ENCODE data around the gene KIF3A. TPM values are rescaled to one million over a fixed set of nuclear protein-coding genes. Genes with fewer than 3 reads are reported as not detected.

The KIF3A gene
- total RNA-seq, 1 experiment from 2014 or later: 18.9 TPM

- Mint-ChIP-seq H3K4me3 (ENCODE audit: low read depth, unreplicated experiment) (no peak overlapping the region), H3K36me3 (ENCODE audit: insufficient read depth, unreplicated experiment) (peaks cover 22% of the 10 kb centered on the region), H3K27me3 (ENCODE audit: unreplicated experiment) (peaks cover 8% of the 10 kb centered on the region), H3K9me3 (ENCODE audit: low read depth, unreplicated experiment) (no peaks in the 10 kb centered on the region), H3K27ac (ENCODE audit: unreplicated experiment) (no peak overlapping the region), H3K4me1 (ENCODE audit: low read depth, unreplicated experiment) (peaks cover 22% of the 10 kb centered on the region)
- intact Hi-C loops (cut with micrococcal nuclease; ENCODE audit: unreplicated experiment): no loop called here
- no peak for TF ChIP-seq CTCF (IDR thresholded peaks at IDR 0.05; ENCODE audit: unreplicated experiment)
- CTCF ChIA-PET: interaction anchor here (0.6 kb wide), 2 partner anchors 28 to 323 kb away, joined by 4 to 5 read pairs; no protein-coding TSS in a partner anchor
- DNase-seq: no peak
- no TSS peak for BruUV-seq (replicated peaks)
These were observed 36.4 kb upstream of the KIF3A start for GRCh38 chr5:132773601-132774355.

GRCh38 chr5:132773114-132773513 is 35.8 kb upstream of the KIF3A start:
- H3K4me1 Mint-ChIP-seq (ENCODE audit: low read depth, unreplicated experiment): peaks cover 16% of the 10 kb centered on the region
- DNase-seq: no peak
- no peak overlapping the region for H3K4me3 Mint-ChIP-seq (ENCODE audit: low read depth, unreplicated experiment)
- H3K36me3 Mint-ChIP-seq (ENCODE audit: insufficient read depth, unreplicated experiment): peaks cover 18% of the 10 kb centered on the region
- CTCF ChIA-PET: interaction anchor here (0.6 kb wide), 1 partner anchor 324 kb away, joined by 5 read pairs; no protein-coding TSS in a partner anchor
- no TSS peak for BruUV-seq (replicated peaks)
- H3K9me3 Mint-ChIP-seq (ENCODE audit: low read depth, unreplicated experiment): no peaks in the 10 kb centered on the region
- H3K27me3 Mint-ChIP-seq (ENCODE audit: unreplicated experiment): peaks cover 1% of the 10 kb centered on the region
- no peak for TF ChIP-seq CTCF (IDR thresholded peaks at IDR 0.05; ENCODE audit: unreplicated experiment)
- no peak overlapping the region for H3K27ac Mint-ChIP-seq (ENCODE audit: unreplicated experiment)
- intact Hi-C loops (cut with micrococcal nuclease; ENCODE audit: unreplicated experiment): no loop called here

GRCh38 chr5:132772291-132773070 is 35.1 kb upstream of the KIF3A start:
- H3K27me3 Mint-ChIP-seq (ENCODE audit: unreplicated experiment): no peaks in the 10 kb centered on the region
- no TSS peak for BruUV-seq (replicated peaks)
- intact Hi-C loops (cut with micrococcal nuclease; ENCODE audit: unreplicated experiment): no loop called here
- H3K27ac Mint-ChIP-seq (ENCODE audit: unreplicated experiment): no peak overlapping the region
- CTCF ChIA-PET: interaction anchor here (0.6 kb wide), 1 partner anchor 102 kb away, joined by 3 read pairs; no protein-coding TSS in a partner anchor
- no peak for TF ChIP-seq CTCF (IDR thresholded peaks at IDR 0.05; ENCODE audit: unreplicated experiment)
- no peak for DNase-seq
- no peak overlapping the region for H3K4me3 Mint-ChIP-seq (ENCODE audit: low read depth, unreplicated experiment)
- H3K4me1 Mint-ChIP-seq (ENCODE audit: low read depth, unreplicated experiment): peaks cover 11% of the 10 kb centered on the region
- peaks cover 12% of the 10 kb centered on the region for H3K36me3 Mint-ChIP-seq (ENCODE audit: insufficient read depth, unreplicated experiment)
- H3K9me3 Mint-ChIP-seq (ENCODE audit: low read depth, unreplicated experiment): no peaks in the 10 kb centered on the region

- no peak overlapping the region for H3K27ac Mint-ChIP-seq (ENCODE audit: unreplicated experiment)
- TF ChIP-seq CTCF (IDR thresholded peaks at IDR 0.05; ENCODE audit: unreplicated experiment): no peak
- H3K4me1 Mint-ChIP-seq (ENCODE audit: low read depth, unreplicated experiment): peaks cover 11% of the 10 kb centered on the region
- CTCF ChIA-PET: interaction anchor here (0.6 to 1.5 kb wide), 3 partner anchors 10 to 26 kb away, joined by 3 read pairs; no protein-coding TSS in a partner anchor
- peaks cover 10% of the 10 kb centered on the region for H3K36me3 Mint-ChIP-seq (ENCODE audit: insufficient read depth, unreplicated experiment)
- no peak for DNase-seq
- intact Hi-C loops (cut with micrococcal nuclease; ENCODE audit: unreplicated experiment): no loop called here
- no TSS peak for BruUV-seq (replicated peaks)
- H3K4me3 Mint-ChIP-seq (ENCODE audit: low read depth, unreplicated experiment): no peak overlapping the region
- no peaks in the 10 kb centered on the region for H3K27me3 Mint-ChIP-seq (ENCODE audit: unreplicated experiment)
- no peaks in the 10 kb centered on the region for H3K9me3 Mint-ChIP-seq (ENCODE audit: low read depth, unreplicated experiment)
These were observed 34.2 kb upstream of the KIF3A start for GRCh38 chr5:132771503-132771998.
